Measurements from ENCODE around the gene WBP11.
"Not testable (repeated sequence)": the region's sequence is repeated elsewhere in the genome, so short reads cannot be mapped to it uniquely, and the experiment has no call there.

WBP11 gene

DNA sequence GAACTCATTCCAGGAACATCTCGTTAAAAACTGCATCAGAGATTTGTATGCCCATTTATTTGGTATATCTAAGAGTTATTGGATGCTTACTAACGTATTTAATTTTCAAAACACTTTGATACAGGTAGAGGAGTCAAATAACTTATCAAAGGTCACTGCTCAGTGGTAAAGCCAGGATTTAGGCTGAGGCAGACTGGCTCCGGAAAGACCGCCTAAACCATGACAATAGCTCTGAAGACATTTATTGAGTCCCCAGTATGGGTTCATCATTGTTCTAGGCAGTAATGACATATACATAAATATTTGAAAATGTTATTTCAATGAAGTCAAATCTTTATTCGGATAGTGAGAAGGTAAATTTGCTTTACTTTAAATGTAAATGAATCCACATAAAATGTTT lies 30.3 kb downstream of the WBP11 start:
- Mint-ChIP-seq H3K27me3 (ENCODE audit: low read depth) (no peaks in the 10 kb centered on the region), H3K27ac (peak overlapping the region; percentile 99), H3K9me3 (no peaks in the 10 kb centered on the region), H3K36me3 (ENCODE audit: low read depth) (peaks cover 21% of the 10 kb centered on the region), H3K4me1 (ENCODE audit: low read depth) (peaks cover 55% of the 10 kb centered on the region), H3K4me3 (peak overlapping the region; percentile 98)

- Mint-ChIP-seq H3K4me1 (ENCODE audit: low read depth) (peaks cover 59% of the 10 kb centered on the region), H3K27me3 (ENCODE audit: low read depth) (no peaks in the 10 kb centered on the region), H3K36me3 (ENCODE audit: low read depth) (peaks cover 32% of the 10 kb centered on the region), H3K4me3 (peak overlapping the region; percentile 92), H3K9me3 (no peaks in the 10 kb centered on the region), H3K27ac (peak overlapping the region; percentile 97)
Observed at GRCh38 chr12:14771651-14772137, 31.6 kb downstream of the WBP11 start.

DNA sequence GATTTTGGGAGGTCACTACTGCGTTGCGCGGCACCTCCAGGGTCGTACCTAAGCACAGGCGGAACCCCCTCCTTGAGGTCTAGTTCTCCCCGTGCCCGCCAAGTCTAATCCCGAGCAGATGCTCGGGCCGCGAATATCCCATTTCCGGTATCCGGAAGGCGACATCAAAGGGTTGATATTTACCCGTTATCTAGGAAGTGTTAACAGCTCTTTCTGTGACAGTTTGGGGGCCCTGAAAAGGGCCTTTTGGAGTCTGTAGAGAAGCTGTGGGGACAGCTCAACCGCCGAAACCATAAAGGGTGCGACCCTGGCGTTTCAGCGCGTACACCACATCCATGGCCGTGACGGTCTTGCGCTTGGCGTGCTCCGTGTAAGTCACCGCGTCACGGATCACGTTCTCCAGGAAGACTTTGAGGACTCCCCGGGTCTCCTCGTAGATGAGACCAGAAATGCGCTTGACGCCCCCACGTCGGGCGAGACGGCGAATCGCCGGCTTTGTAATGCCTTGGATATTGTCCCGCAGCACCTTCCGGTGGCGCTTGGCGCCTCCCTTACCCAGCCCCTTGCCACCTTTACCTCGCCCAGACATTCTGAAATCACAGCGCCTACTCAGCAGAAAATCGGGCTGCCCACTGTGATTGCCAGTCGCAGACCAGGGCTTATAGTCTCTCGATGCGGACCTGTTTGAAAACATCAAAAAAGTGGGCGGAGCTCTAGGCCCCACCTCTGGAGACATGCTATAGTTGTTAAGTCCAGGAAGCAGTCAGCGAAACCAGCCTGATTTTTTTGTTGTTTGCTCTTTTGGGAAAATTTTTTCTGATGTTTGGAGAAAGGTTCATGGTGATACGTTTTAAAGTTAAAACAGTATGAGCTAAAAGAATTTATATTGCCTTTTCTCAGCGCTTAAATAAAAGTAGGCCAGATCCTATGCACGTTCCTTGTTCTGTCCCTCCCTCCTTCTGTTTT lies 32.5 kb downstream of the WBP11 start:
- Mint-ChIP-seq H3K4me3 (peak overlapping the region; percentile 92), H3K27me3 (ENCODE audit: low read depth) (no peaks in the 10 kb centered on the region), H3K27ac (peak overlapping the region; percentile 97), H3K36me3 (ENCODE audit: low read depth) (peaks cover 37% of the 10 kb centered on the region), H3K4me1 (ENCODE audit: low read depth) (peaks cover 51% of the 10 kb centered on the region), H3K9me3 (peaks cover 5% of the 10 kb centered on the region)

- H3K27me3 Mint-ChIP-seq (ENCODE audit: low read depth) = no peaks in the 10 kb centered on the region
- H3K9me3 Mint-ChIP-seq = peaks cover 13% of the 10 kb centered on the region
- H3K4me3 Mint-ChIP-seq = peak overlapping the region; percentile 92
- peak overlapping the region; percentile 97 for H3K27ac Mint-ChIP-seq
- peaks cover 44% of the 10 kb centered on the region for H3K36me3 Mint-ChIP-seq (ENCODE audit: low read depth)
- peaks cover 46% of the 10 kb centered on the region for H3K4me1 Mint-ChIP-seq (ENCODE audit: low read depth)
Observed at GRCh38 chr12:14769969-14770495, 33.2 kb downstream of the WBP11 start.

DNA sequence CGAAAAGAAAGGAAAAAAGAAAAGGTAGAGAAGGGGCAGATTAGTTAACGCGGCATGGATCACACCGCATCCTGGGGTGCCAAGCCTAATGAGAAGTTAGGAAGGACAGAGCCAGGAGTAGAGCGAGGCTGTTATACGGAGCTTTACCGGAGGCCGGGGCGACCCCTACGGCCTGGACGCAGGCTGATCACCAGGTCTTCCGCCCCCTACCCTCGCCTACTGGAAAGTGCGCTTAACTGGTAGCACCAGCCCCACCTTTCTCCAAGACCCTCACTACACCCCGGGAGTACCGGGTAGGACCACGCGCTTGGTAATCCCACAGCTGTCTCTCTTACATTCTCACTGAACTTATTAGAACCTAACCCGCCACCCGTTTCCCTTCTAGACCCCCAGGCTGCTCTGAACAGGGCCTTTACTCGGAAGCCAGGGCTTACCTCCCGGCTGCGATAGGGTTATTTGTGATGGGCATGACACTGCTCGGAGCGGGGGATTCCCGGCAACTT lies 33.8 kb downstream of the WBP11 start:
- Mint-ChIP-seq H3K4me1 (ENCODE audit: low read depth) (peaks cover 43% of the 10 kb centered on the region), H3K4me3 (peak overlapping the region; percentile 92), H3K9me3 (peaks cover 13% of the 10 kb centered on the region), H3K36me3 (ENCODE audit: low read depth) (peaks cover 40% of the 10 kb centered on the region), H3K27ac (peak overlapping the region; percentile 97), H3K27me3 (ENCODE audit: low read depth) (no peaks in the 10 kb centered on the region)

- Mint-ChIP-seq H3K9me3 (peaks cover 13% of the 10 kb centered on the region), H3K27me3 (ENCODE audit: low read depth) (no peaks in the 10 kb centered on the region), H3K36me3 (ENCODE audit: low read depth) (peaks cover 35% of the 10 kb centered on the region), H3K27ac (peak overlapping the region; percentile 97), H3K4me1 (ENCODE audit: low read depth) (peaks cover 38% of the 10 kb centered on the region), H3K4me3 (peak overlapping the region; percentile 92)
Observed at GRCh38 chr12:14768823-14769405, 34.4 kb downstream of the WBP11 start.

DNA sequence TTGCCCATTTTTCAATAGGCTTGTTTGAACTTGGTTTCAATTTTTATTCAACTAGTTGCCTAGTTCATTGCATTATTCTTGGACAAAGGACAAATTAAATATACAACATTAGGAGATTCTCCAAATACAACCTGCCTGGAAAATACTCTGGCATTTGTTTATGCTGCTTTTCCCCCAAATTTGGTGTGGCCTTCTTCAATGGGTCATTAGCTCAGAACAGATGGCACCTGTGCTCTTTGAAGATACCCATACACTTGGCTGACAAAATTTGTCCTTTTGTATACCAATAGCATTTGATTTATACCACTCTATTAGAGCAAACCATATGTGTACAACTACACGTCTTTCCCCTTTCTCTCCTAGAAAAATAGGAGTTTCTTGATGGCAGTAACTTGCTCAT lies 35.7 kb downstream of the WBP11 start:
- no peak overlapping the region for H3K27ac Mint-ChIP-seq
- peaks cover 35% of the 10 kb centered on the region for H3K4me1 Mint-ChIP-seq (ENCODE audit: low read depth)
- peaks cover 37% of the 10 kb centered on the region for H3K36me3 Mint-ChIP-seq (ENCODE audit: low read depth)
- H3K4me3 Mint-ChIP-seq = no peak overlapping the region
- peaks cover 14% of the 10 kb centered on the region for H3K9me3 Mint-ChIP-seq
- no peaks in the 10 kb centered on the region for H3K27me3 Mint-ChIP-seq (ENCODE audit: low read depth)

DNA sequence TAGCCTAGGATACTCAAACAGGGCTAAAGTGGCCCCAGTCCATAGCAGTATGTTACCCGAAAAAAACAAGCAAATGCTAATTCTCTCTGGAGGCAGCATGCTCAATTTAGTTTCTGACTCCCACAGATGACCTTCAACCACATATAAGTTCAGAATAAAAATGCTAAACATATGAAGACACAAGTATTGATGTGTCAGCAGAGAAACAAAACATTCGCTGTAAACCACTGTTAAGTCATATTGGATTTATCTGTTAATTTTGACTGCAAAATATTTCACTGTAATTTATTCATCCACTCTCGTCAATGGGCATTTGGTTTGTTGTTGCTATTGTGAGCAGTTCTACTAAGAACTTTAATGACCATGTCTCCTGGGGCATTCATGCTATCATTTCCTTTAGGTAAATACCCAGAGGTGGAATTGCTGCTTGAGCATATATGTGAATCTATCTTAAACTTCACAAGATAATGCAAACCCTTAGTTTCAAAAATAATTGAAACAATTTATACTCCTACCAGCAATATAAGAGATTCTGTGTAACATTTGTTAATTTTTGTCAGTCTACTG lies 36.5 kb downstream of the WBP11 start:
- H3K27me3 Mint-ChIP-seq (ENCODE audit: low read depth) = no peaks in the 10 kb centered on the region
- H3K9me3 Mint-ChIP-seq = peaks cover 22% of the 10 kb centered on the region
- H3K4me3 Mint-ChIP-seq = no peak overlapping the region
- peaks cover 41% of the 10 kb centered on the region for H3K36me3 Mint-ChIP-seq (ENCODE audit: low read depth)
- H3K4me1 Mint-ChIP-seq (ENCODE audit: low read depth) = peaks cover 29% of the 10 kb centered on the region
- no peak overlapping the region for H3K27ac Mint-ChIP-seq

DNA sequence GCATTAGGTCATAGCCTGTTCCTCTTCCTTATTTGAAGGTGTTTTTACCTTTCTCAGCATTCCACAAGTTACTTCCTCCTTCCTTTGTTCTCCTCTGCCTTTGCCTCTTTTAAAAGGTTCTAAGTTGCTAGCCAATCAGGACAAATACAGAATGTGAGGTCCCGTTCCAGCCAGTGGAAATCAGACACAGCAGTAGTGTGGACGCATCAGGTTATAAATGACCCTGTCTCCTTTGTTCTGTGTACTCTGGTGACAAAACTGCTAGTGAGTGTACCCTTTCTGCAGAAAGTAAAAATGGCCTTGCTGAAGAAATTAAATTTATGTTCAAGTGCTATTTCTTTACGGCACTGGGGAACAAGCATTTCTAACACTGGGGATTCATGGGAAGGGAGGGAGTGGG lies 37.3 kb downstream of the WBP11 start:
- H3K9me3 Mint-ChIP-seq = peaks cover 24% of the 10 kb centered on the region
- H3K36me3 Mint-ChIP-seq (ENCODE audit: low read depth) = peaks cover 46% of the 10 kb centered on the region
- H3K4me1 Mint-ChIP-seq (ENCODE audit: low read depth) = peaks cover 24% of the 10 kb centered on the region
- not testable (repeated sequence) for H3K27ac Mint-ChIP-seq; H3K27me3 Mint-ChIP-seq (ENCODE audit: low read depth); H3K4me3 Mint-ChIP-seq

- H3K27me3 Mint-ChIP-seq (ENCODE audit: low read depth) = no peaks in the 10 kb centered on the region
- H3K9me3 Mint-ChIP-seq = peaks cover 24% of the 10 kb centered on the region
- H3K4me1 Mint-ChIP-seq (ENCODE audit: low read depth) = peaks cover 24% of the 10 kb centered on the region
- no peak overlapping the region for H3K27ac Mint-ChIP-seq
- peaks cover 46% of the 10 kb centered on the region for H3K36me3 Mint-ChIP-seq (ENCODE audit: low read depth)
- H3K4me3 Mint-ChIP-seq = no peak overlapping the region
Observed at GRCh38 chr12:14765398-14765797, 37.9 kb downstream of the WBP11 start.

DNA sequence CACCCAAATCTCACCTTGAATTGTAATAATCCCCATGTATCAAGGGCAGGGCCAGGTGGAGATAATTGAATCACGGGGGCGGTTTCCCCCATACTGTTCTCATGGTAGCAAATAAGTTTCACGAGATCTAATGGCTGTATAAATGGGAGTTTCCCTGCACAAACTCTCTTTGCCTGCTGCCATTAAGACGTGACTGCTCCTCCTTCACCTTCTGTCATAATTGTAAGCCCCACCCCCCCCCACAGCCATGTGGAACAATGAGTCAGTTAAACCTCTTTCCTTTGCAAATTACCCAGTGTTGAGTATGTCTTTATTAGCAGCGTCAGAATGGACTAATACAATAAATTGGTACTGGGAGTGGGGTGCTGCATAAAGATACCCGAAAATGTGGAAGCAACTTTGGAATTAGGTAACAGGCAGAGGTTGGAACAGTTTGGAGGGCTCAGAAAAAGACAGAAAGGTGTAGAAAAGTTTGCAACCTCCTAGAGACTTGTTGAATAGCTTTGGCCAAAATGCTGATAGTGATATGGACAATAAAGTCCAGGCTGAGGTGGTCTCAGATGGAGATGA lies 43.5 kb downstream of the WBP11 start:
- not testable (repeated sequence) for H3K27ac Mint-ChIP-seq; H3K4me3 Mint-ChIP-seq; H3K4me1 Mint-ChIP-seq (ENCODE audit: low read depth); H3K27me3 Mint-ChIP-seq (ENCODE audit: low read depth)
- peaks cover 21% of the 10 kb centered on the region for H3K36me3 Mint-ChIP-seq (ENCODE audit: low read depth)
- peaks cover 15% of the 10 kb centered on the region for H3K9me3 Mint-ChIP-seq

- Mint-ChIP-seq H3K9me3 (peaks cover 4% of the 10 kb centered on the region), H3K27ac (no peak overlapping the region), H3K27me3 (ENCODE audit: low read depth) (no peaks in the 10 kb centered on the region), H3K4me1 (ENCODE audit: low read depth) (peaks cover 4% of the 10 kb centered on the region), H3K36me3 (ENCODE audit: low read depth) (peaks cover 12% of the 10 kb centered on the region), H3K4me3 (no peak overlapping the region)
Observed at GRCh38 chr12:14756334-14757143, 46.7 kb downstream of the WBP11 start.

- H3K36me3 Mint-ChIP-seq (ENCODE audit: low read depth) = peaks cover 1% of the 10 kb centered on the region
- no peaks in the 10 kb centered on the region for H3K27me3 Mint-ChIP-seq (ENCODE audit: low read depth)
- H3K27ac Mint-ChIP-seq = no peak overlapping the region
- peaks cover 3% of the 10 kb centered on the region for H3K9me3 Mint-ChIP-seq
- H3K4me1 Mint-ChIP-seq (ENCODE audit: low read depth) = peaks cover 4% of the 10 kb centered on the region
- no peak overlapping the region for H3K4me3 Mint-ChIP-seq
Observed at GRCh38 chr12:14751986-14752385, 51.3 kb downstream of the WBP11 start.
